Suprapubic skin (tissue), 4 donors: ENCODE measurements around the gene SPACA7. TPM values are rescaled to one million over a fixed set of nuclear protein-coding genes. Genes with fewer than 3 reads are reported as not detected.
A peak's percentile ranks its signal among the peaks of the same experiment; 100 is the strongest.

ENCODE experiments used
- DNase-seq, 2 donors: peaks; one replicate each; pipeline ENCODE4 v3.0.0-alpha.2; 2019; ENCODE audit warnings: low spot score in 2 of 2
- H3K27ac ChIP-seq: fragments of 200-600 bp; sonication (generic); one replicate; pipeline ENCODE4 v1.5.1; 2019
- H3K27me3 ChIP-seq: fragments of 200-600 bp; sonication (generic); one replicate; pipeline ENCODE4 v1.5.1; 2019
- H3K36me3 ChIP-seq: fragments of 200-600 bp; sonication (generic); one replicate; pipeline ENCODE4 v1.5.1; 2019
- H3K4me1 ChIP-seq: fragments of 200-600 bp; sonication (generic); one replicate; pipeline ENCODE4 v1.5.1; 2019
- H3K4me3 ChIP-seq: fragments of 200-600 bp; sonication (generic); one replicate; pipeline ENCODE4 v1.5.1; 2019; ENCODE audit warnings: mild to moderate bottlenecking
- H3K9me3 ChIP-seq: fragments of 200-600 bp; sonication (generic); one replicate; pipeline ENCODE4 v1.5.1; 2019
- EP300 ChIP-seq: sonication (generic); formaldehyde crosslinking; IDR thresholded peaks from one replicate; pipeline ENCODE4 v1.6.1; 2017; ENCODE audit warnings: antibody characterized with exemption
- POLR2A ChIP-seq, 2 donors: fragments of 450-650 bp; IDR thresholded peaks; one replicate each; pipeline ENCODE4 v1.6.1; 2017; ENCODE audit warnings: antibody characterized with exemption in 2 of 2, mild to moderate bottlenecking in 2 of 2, moderate library complexity in 2 of 2
- POLR2AphosphoS5 ChIP-seq, 3 donors: sonication (generic); formaldehyde crosslinking; IDR thresholded peaks; one replicate each; pipeline ENCODE4 v1.6.1; 2017; ENCODE audit warnings: antibody characterized with exemption in 3 of 3
- WGBS: methylation state at CpG from one replicate; pipeline ENCODE4 v1.1.5; 2018; 5-methylcytosine and 5-hydroxymethylcytosine counted together
- total RNA-seq, 4 donors: library from RNA; depleted of rRNA; stranded (reverse); fragments of >200 nt; gene quantifications; one replicate each; pipeline ENCODE4 v1.1.0, GENCODE V29; 2016
- TF ChIP-seq, protein P1 (sequence below), 2 donors: fragments of 200-600 bp in 1 of 2; fragments of 450-650 bp in 1 of 2; sonication (generic) in 1 of 2; IDR thresholded peaks; one replicate each; pipeline ENCODE4 v1.5.1; 2016 to 2019; ENCODE audit warnings: antibody characterized with exemption in 2 of 2, mild to moderate bottlenecking in 1 of 2, moderate library complexity in 1 of 2

SPACA7 gene
- total RNA-seq, 4 donors from 2014 or later: not detected

DNA sequence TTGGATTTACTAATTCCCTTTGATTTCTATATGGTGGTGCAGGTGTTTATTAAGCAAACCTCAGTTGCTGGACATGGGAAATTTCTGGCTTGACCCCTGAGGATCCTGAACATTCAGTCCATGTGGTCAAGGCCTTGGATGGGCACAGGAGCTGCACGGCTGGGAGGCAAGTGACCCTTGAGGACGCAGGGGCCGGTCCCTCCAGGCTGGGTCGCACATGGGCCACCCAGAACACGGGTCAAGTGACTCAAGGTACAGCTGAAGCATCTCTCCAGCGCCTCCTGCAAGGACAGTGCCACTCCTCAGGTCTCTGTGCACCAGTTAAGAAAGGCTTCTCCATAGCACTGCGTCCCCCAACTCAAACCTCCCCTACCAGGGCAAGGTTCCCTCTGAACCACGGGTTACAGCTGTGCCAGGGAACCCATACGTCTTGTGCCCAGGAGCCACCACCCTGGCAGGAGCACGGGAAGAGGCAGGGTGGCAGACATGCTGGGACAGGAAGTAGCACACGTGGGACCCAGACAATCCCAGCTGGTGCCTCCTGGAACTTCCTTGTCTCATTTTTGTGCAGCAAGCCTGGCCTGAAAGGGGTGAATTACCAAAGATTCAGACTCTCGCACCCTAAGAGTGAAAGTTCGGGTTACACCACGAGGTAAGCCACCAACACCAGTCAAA is 93.1 kb downstream of the SPACA7 start:
- no peak overlapping the region for H3K27ac ChIP-seq
- TF ChIP-seq POLR2AphosphoS5 (IDR thresholded peaks at IDR 0.05) (no peak), EP300 (no peak), POLR2A (IDR thresholded peaks at IDR 0.05) (no peak)
- TF ChIP-seq, protein P1, sequence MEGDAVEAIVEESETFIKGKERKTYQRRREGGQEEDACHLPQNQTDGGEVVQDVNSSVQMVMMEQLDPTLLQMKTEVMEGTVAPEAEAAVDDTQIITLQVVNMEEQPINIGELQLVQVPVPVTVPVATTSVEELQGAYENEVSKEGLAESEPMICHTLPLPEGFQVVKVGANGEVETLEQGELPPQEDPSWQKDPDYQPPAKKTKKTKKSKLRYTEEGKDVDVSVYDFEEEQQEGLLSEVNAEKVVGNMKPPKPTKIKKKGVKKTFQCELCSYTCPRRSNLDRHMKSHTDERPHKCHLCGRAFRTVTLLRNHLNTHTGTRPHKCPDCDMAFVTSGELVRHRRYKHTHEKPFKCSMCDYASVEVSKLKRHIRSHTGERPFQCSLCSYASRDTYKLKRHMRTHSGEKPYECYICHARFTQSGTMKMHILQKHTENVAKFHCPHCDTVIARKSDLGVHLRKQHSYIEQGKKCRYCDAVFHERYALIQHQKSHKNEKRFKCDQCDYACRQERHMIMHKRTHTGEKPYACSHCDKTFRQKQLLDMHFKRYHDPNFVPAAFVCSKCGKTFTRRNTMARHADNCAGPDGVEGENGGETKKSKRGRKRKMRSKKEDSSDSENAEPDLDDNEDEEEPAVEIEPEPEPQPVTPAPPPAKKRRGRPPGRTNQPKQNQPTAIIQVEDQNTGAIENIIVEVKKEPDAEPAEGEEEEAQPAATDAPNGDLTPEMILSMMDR (IDR thresholded peaks at IDR 0.05): no peak
- no peaks in the 10 kb centered on the region for H3K4me1 ChIP-seq
- H3K27me3 ChIP-seq: no peaks in the 10 kb centered on the region
- no peak overlapping the region for H3K4me3 ChIP-seq
- no peak for DNase-seq
- H3K9me3 ChIP-seq: no peaks in the 10 kb centered on the region
- H3K36me3 ChIP-seq: no peaks in the 10 kb centered on the region
- WGBS: 37% methylated on average over 8 of the region's 14 CpGs

DNA sequence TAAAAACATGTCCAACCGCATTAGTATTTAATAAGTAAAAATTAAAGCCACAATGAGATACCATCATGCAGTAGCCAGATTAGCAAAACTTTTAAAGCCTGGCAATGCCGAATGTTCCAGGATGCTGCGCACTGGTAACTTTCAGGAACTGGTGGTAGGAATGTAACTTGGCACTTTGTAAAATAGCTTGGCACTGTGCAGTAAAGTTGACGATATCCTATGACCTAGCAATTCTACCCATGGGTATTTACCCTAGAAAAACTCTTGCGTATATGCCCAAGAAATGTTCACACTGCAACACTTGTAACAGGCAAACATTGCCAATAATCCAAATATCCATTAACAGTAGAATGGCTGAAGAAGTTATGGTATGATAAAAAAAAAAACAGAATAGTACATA is 97.7 kb downstream of the SPACA7 start:
- Histone ChIP-seq H3K4me3 (no peak overlapping the region), H3K27me3 (no peaks in the 10 kb centered on the region), H3K27ac (no peak overlapping the region), H3K36me3 (no peaks in the 10 kb centered on the region), H3K4me1 (no peaks in the 10 kb centered on the region), H3K9me3 (no peaks in the 10 kb centered on the region)
- 66% methylated on average over 5 of the region's 5 CpGs for WGBS
- TF ChIP-seq, protein P1 (IDR thresholded peaks at IDR 0.05): peak in 1 of 2 donors; percentile 10
- TF ChIP-seq POLR2A (IDR thresholded peaks at IDR 0.05) (no peak), EP300 (no peak), POLR2AphosphoS5 (IDR thresholded peaks at IDR 0.05) (no peak)
- no peak for DNase-seq

DNA sequence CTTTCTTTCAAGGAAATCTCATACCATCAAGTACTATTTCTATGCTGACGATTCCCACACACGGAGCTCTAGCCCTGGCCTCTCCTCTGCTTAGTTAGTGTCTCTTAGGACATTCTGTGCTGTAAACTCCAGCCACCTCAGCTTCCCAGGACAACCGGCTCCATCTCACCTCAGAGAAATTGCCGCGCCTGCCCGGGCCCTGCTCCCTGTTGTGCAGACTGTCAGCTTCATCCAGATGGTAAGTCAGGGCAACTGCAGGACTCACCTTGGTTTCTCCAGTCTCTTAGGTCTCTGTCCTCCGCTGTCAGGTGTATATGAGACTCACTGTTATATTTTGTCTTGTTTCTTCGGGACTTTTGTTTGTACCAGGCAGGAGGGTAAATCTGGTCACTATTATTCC is 98.7 kb downstream of the SPACA7 start:
- Histone ChIP-seq H3K27ac (no peak overlapping the region), H3K36me3 (no peaks in the 10 kb centered on the region), H3K4me1 (no peaks in the 10 kb centered on the region), H3K4me3 (no peak overlapping the region), H3K9me3 (peaks cover 4% of the 10 kb centered on the region), H3K27me3 (no peaks in the 10 kb centered on the region)
- DNase-seq: no peak
- TF ChIP-seq EP300 (no peak), POLR2A (IDR thresholded peaks at IDR 0.05) (no peak)
- 83% methylated on average over 8 of the region's 8 CpGs for WGBS

DNA sequence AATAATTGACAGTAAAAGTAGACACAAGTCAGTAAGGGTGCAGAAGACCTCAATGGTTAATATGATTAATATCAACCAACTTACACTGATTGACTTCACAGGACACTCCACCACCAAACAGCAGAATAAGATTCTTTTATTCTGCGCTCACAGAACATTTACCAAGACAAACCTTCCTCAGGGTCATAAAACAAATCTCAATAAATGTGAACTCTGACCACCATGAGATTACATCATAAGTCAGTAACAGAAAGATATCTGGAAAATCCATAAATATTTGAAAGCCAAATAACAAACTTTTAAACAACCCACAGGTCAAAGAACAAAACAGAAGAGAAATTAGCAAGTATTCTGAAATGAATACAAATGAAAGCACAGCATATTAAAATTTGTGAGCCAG is 99.7 kb downstream of the SPACA7 start:
- Histone ChIP-seq H3K4me3 (no peak overlapping the region), H3K9me3 (peaks cover 4% of the 10 kb centered on the region), H3K4me1 (no peaks in the 10 kb centered on the region), H3K27ac (no peak overlapping the region), H3K36me3 (no peaks in the 10 kb centered on the region), H3K27me3 (no peaks in the 10 kb centered on the region)
- WGBS: 100% methylated on average over 1 of the region's 1 CpG
- DNase-seq: no peak
- TF ChIP-seq POLR2AphosphoS5 (IDR thresholded peaks at IDR 0.05): no peak
- TF ChIP-seq, protein P1 (IDR thresholded peaks at IDR 0.05): no peak
- no peak for TF ChIP-seq EP300
- TF ChIP-seq POLR2A (IDR thresholded peaks at IDR 0.05): no peak

DNA sequence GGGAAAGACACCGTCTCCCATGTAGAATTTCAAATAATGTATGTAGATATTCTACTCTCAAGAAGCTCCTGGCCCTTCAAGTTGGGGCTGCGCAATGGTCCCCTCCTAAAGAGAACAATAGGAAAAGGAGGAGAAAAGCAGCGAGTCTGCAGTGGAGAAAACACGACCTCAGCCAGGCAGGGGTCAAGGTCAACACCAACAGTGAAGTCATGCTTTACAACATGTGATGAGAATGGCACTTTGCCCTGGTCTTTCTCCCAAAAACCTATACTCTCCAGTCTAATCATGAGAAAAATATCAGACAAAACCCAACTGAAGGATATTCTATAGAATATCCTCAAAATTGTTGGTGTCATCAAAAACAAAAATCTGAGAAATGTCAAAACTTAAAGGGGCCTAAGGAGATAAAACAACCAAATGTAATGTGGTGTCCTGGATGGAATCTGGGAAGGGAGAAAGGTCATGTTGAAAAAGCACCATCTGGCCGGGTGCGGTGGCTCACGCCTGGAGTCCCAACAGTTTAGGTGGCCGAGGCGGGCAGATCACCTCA is 101.0 kb downstream of the SPACA7 start:
- WGBS: 92% methylated on average over 9 of the region's 9 CpGs
- no peaks in the 10 kb centered on the region for H3K36me3 ChIP-seq
- no peak for TF ChIP-seq EP300
- no peak for TF ChIP-seq POLR2AphosphoS5 (IDR thresholded peaks at IDR 0.05)
- TF ChIP-seq, protein P1 (IDR thresholded peaks at IDR 0.05): no peak
- TF ChIP-seq POLR2A (IDR thresholded peaks at IDR 0.05): no peak

More for the DNA sequence above, 101.0 kb downstream of the SPACA7 start:
- Histone ChIP-seq H3K9me3 (peaks cover 4% of the 10 kb centered on the region), H3K27ac (no peak overlapping the region), H3K4me1 (no peaks in the 10 kb centered on the region), H3K27me3 (no peaks in the 10 kb centered on the region), H3K4me3 (no peak overlapping the region)
- no peak for DNase-seq
